ENCODE results near the gene PRG3. TPM values are rescaled to one million over a fixed set of nuclear protein-coding genes. Genes with fewer than 3 reads are reported as not detected.

Gene PRG3
- total RNA-seq, 1 experiment from 2014 or later, result not detected

- Histone ChIP-seq H4K8ac (replicated peaks; ENCODE audit: insufficient read length, low read depth, low read length) (no peak overlapping the region), H2AFZ (ENCODE audit: low read length) (no peak overlapping the region), H3K4me2 (ENCODE audit: insufficient read depth, insufficient read length, low read length) (no peak overlapping the region), H3K27me3 (ENCODE audit: insufficient read depth, low read length) (no peaks in the 10 kb centered on the region), H3K18ac (ENCODE audit: insufficient read length, low read depth, low read length) (no peak overlapping the region), H3K23ac (ENCODE audit: insufficient read length, low read depth, low read length) (no peak overlapping the region), H4K20me1 (ENCODE audit: control insufficient read depth, insufficient read depth, insufficient read length) (no peaks in the 10 kb centered on the region), H3K14ac (ENCODE audit: insufficient read depth, low read length) (no peak overlapping the region), H3K9ac (ENCODE audit: extremely low read depth, insufficient read length, low read length) (no peak overlapping the region), H4K91ac (ENCODE audit: insufficient read length, low read depth, low read length) (no peak overlapping the region), H2BK12ac (ENCODE audit: insufficient read length, low read depth, low read length) (no peak overlapping the region), H2BK20ac (ENCODE audit: low read depth, low read length, poor library complexity, severe bottlenecking) (no peak overlapping the region), H4K5ac (ENCODE audit: insufficient read length, low read depth, low read length) (no peak overlapping the region), H3T11ph (ENCODE audit: low read length) (no peak overlapping the region), H2AK5ac (ENCODE audit: insufficient read length, low read length) (no peak overlapping the region), H2BK5ac (ENCODE audit: insufficient read length, low read length) (no peak overlapping the region), H3K79me1 (ENCODE audit: insufficient read depth, low read depth, low read length, poor library complexity, severe bottlenecking) (no peaks in the 10 kb centered on the region), H3K79me2 (ENCODE audit: insufficient read depth, low read length) (no peaks in the 10 kb centered on the region), H2BK15ac (ENCODE audit: low read depth, low read length) (no peak overlapping the region), H2BK120ac (ENCODE audit: low read depth, low read length, poor library complexity, severe bottlenecking) (no peak overlapping the region), H3K27ac (ENCODE audit: insufficient read length, low read depth, low read length) (no peak overlapping the region), H3K4me1 (ENCODE audit: insufficient read depth, low read length) (no peaks in the 10 kb centered on the region), H3K23me2 (ENCODE audit: insufficient read length, low read depth, low read length, poor library complexity, severe bottlenecking) (no peaks in the 10 kb centered on the region), H3K56ac (ENCODE audit: insufficient read length, low read depth, low read length) (no peak overlapping the region), H3K4ac (ENCODE audit: low read depth, low read length) (no peak overlapping the region), H3K9me3 (ENCODE audit: control insufficient read depth, low read depth, low read length) (no peaks in the 10 kb centered on the region)
- Mint-ChIP-seq H3K4me1 (0 out of 4 replicates have a peak, but pooled peaks cover 0 to 3% of the 10 kb centered on the region in 2 experiments), H3K27ac (no peak overlapping the region), H3K36me3 (ENCODE audit: insufficient read depth in 1 of 3, low read depth in 3 of 3) (peaks cover 12 to 41% (median 23%) of the 10 kb centered on the region in 3 experiments; a peak in 6 of 7 replicates), H3K9me3 (no peaks in the 10 kb centered on the region; a peak in 1 of 5 replicates), H3K4me3 (no peak overlapping the region), H3K27me3 (ENCODE audit: low read depth) (no peaks in the 10 kb centered on the region)
- no peak for DNase-seq
- no peak for TF ChIP-seq CTCF (conservative IDR thresholded peaks at IDR 0.05)
- WGBS (ENCODE audit: extremely low coverage, insufficient read length, low lambda C conversion rate), result no CpG with 5 or more reads among the region's 8 CpGs
These were observed 27.1 kb upstream of the PRG3 start for GRCh38 chr11:57407941-57408475.

Measured in H9 (cell line).